HEK293 (cell line): Measurements from ENCODE around the gene ARHGAP10.

Experiments
- CTCF ChIA-PET: fragments of 350-600 bp; formaldehyde crosslinking; extraction: SDS; loops from one replicate; lab custom pipeline; 2021; ENCODE audit warnings: antibody characterized with exemption; lab: Yijun Ruan, JAX
- POLR2A ChIA-PET: fragments of 300-600 bp; formaldehyde crosslinking; extraction: SDS; loops from one replicate; lab custom pipeline; 2020; ENCODE audit warnings: antibody characterized with exemption, inconsistent platforms; lab: Yijun Ruan, JAX
- H3K27ac ChIP-seq: fragments of 200-500 bp; sonication (Bioruptor generic); 2 replicates; pipeline ENCODE4 v1.5.1; 2014; ENCODE audit warnings: low read depth, low read length, control low read depth, inconsistent platforms; ENCODE audit errors: extremely low read depth
- H3K36me3 ChIP-seq, 2 experiments: fragments of 200-500 bp in 1 of 2; sonication (Bioruptor generic) in 1 of 2; 1 replicate in 1 of 2; 2 replicates in 1 of 2; pipeline ENCODE4 v1.5.1; 2014 to 2017; ENCODE audit warnings: inconsistent platforms in 2 of 2, low read length in 2 of 2; ENCODE audit not compliant: control insufficient read depth in 2 of 2, insufficient read depth in 1 of 2
- H3K4me1 ChIP-seq: fragments of 200-500 bp; sonication (Bioruptor generic); 2 replicates; pipeline ENCODE4 v1.5.1; 2014; ENCODE audit warnings: mild to moderate bottlenecking, low read length, inconsistent platforms; ENCODE audit not compliant: control insufficient read depth, insufficient read depth
- H3K4me3 ChIP-seq: 2 replicates; pipeline ENCODE4 v1.5.1; 2011; ENCODE audit warnings: low read depth, mild to moderate bottlenecking, control low read depth, low read length, moderate library complexity
- H3K9me3 ChIP-seq: fragments of 200-500 bp; sonication (Bioruptor generic); 2 replicates; pipeline ENCODE4 v1.5.1; 2014; ENCODE audit warnings: low read depth, low read length, inconsistent platforms; ENCODE audit not compliant: control insufficient read depth, insufficient read depth
- KLF1 ChIP-seq: fragments of 450-650 bp; formaldehyde crosslinking; IDR thresholded peaks from 2 replicates; pipeline ENCODE4 v1.5.1; 2016; ENCODE audit warnings: missing biosample characterization, missing genetic modification characterization
- OSR2 ChIP-seq: fragments of 450-650 bp; formaldehyde crosslinking; IDR thresholded peaks from 2 replicates; pipeline ENCODE4 v1.5.1; 2016; ENCODE audit warnings: missing biosample characterization, missing genetic modification characterization
- SALL2 ChIP-seq: fragments of 450-650 bp; formaldehyde crosslinking; IDR thresholded peaks from 2 replicates; pipeline ENCODE4 v1.5.0; 2017; ENCODE audit warnings: missing biosample characterization, mild to moderate bottlenecking, missing genetic modification characterization, borderline replicate concordance
- ZIC2 ChIP-seq: fragments of 450-650 bp; formaldehyde crosslinking; IDR thresholded peaks from 2 replicates; pipeline ENCODE4 v1.5.1; 2016; ENCODE audit warnings: missing biosample characterization, missing genetic modification characterization
- ZNF10 ChIP-seq: fragments of 450-650 bp; formaldehyde crosslinking; IDR thresholded peaks from 2 replicates; pipeline ENCODE4 v1.5.1; 2017; ENCODE audit warnings: missing biosample characterization, missing genetic modification characterization
- ZNF132 ChIP-seq: fragments of 450-650 bp; formaldehyde crosslinking; IDR thresholded peaks from 2 replicates; pipeline ENCODE4 v1.5.1; 2017; ENCODE audit warnings: missing biosample characterization, missing genetic modification characterization, borderline replicate concordance
- ZNF138 ChIP-seq: fragments of 450-650 bp; formaldehyde crosslinking; IDR thresholded peaks from 2 replicates; pipeline ENCODE4 v1.5.1; 2016; ENCODE audit warnings: missing biosample characterization, missing genetic modification characterization, borderline replicate concordance
- ZNF2 ChIP-seq: fragments of 450-650 bp; formaldehyde crosslinking; IDR thresholded peaks from 2 replicates; pipeline ENCODE4 v1.5.1; 2016; ENCODE audit warnings: missing biosample characterization, missing genetic modification characterization
- ZNF221 ChIP-seq: fragments of 450-650 bp; formaldehyde crosslinking; IDR thresholded peaks from 2 replicates; pipeline ENCODE4 v1.5.1; 2017; ENCODE audit warnings: missing biosample characterization, missing genetic modification characterization, borderline replicate concordance
- ZNF248 ChIP-seq: fragments of 450-650 bp; formaldehyde crosslinking; IDR thresholded peaks from 2 replicates; pipeline ENCODE4 v1.5.1; 2017; ENCODE audit warnings: missing biosample characterization, missing genetic modification characterization
- ZNF37A ChIP-seq: fragments of 450-650 bp; IDR thresholded peaks from 2 replicates; pipeline ENCODE4 v1.5.1; 2018; ENCODE audit warnings: missing biosample characterization, missing genetic modification characterization
- ZNF530 ChIP-seq: fragments of 450-650 bp; formaldehyde crosslinking; IDR thresholded peaks from 2 replicates; pipeline ENCODE4 v1.5.1; 2016; ENCODE audit warnings: low read depth, missing biosample characterization, missing genetic modification characterization
- ZNF544 ChIP-seq: fragments of 450-650 bp; formaldehyde crosslinking; IDR thresholded peaks from 2 replicates; pipeline ENCODE4 v1.5.0; 2017; ENCODE audit warnings: missing biosample characterization, missing genetic modification characterization
- ZNF571 ChIP-seq: fragments of 450-650 bp; formaldehyde crosslinking; IDR thresholded peaks from 2 replicates; pipeline ENCODE4 v1.5.0; 2017; ENCODE audit warnings: missing biosample characterization, missing genetic modification characterization
- ZNF585B ChIP-seq: fragments of 450-650 bp; formaldehyde crosslinking; IDR thresholded peaks from 2 replicates; pipeline ENCODE4 v1.5.1; 2016; ENCODE audit warnings: missing biosample characterization, missing genetic modification characterization
- ZNF629 ChIP-seq: fragments of 450-650 bp; formaldehyde crosslinking; IDR thresholded peaks from 2 replicates; pipeline ENCODE4 v1.5.1; 2017; ENCODE audit warnings: missing biosample characterization, missing genetic modification characterization
- ZNF707 ChIP-seq: fragments of 450-650 bp; formaldehyde crosslinking; IDR thresholded peaks from 2 replicates; pipeline ENCODE4 v1.5.1; 2016; ENCODE audit warnings: missing biosample characterization, missing genetic modification characterization
- ZNF768 ChIP-seq: fragments of 450-650 bp; formaldehyde crosslinking; IDR thresholded peaks from 2 replicates; pipeline ENCODE4 v1.5.1; 2018; ENCODE audit warnings: missing biosample characterization, mild to moderate bottlenecking, missing genetic modification characterization
- ZXDB ChIP-seq: fragments of 450-650 bp; formaldehyde crosslinking; IDR thresholded peaks from 2 replicates; pipeline ENCODE4 v1.5.1; 2016; ENCODE audit warnings: missing biosample characterization, missing genetic modification characterization
- TF ChIP-seq, protein P1 (sequence below): fragments of 450-650 bp; formaldehyde crosslinking; IDR thresholded peaks from 2 replicates; pipeline ENCODE4 v1.5.1; 2016; ENCODE audit warnings: missing biosample characterization, missing genetic modification characterization, low read depth
- TF ChIP-seq, protein P2 (sequence below): fragments of 450-650 bp; IDR thresholded peaks from 2 replicates; pipeline ENCODE4 v1.5.1; 2018; ENCODE audit warnings: missing biosample characterization, mild to moderate bottlenecking, missing genetic modification characterization
- TF ChIP-seq, protein P3 (sequence below): fragments of 450-650 bp; formaldehyde crosslinking; IDR thresholded peaks from 2 replicates; pipeline ENCODE4 v1.5.1; 2016; ENCODE audit warnings: missing biosample characterization, missing genetic modification characterization
- TF ChIP-seq, protein P4 (sequence below): fragments of 450-650 bp; formaldehyde crosslinking; IDR thresholded peaks from 2 replicates; pipeline ENCODE4 v1.5.1; 2016; ENCODE audit warnings: missing biosample characterization, missing genetic modification characterization, borderline replicate concordance

ARHGAP10 gene

DNA sequence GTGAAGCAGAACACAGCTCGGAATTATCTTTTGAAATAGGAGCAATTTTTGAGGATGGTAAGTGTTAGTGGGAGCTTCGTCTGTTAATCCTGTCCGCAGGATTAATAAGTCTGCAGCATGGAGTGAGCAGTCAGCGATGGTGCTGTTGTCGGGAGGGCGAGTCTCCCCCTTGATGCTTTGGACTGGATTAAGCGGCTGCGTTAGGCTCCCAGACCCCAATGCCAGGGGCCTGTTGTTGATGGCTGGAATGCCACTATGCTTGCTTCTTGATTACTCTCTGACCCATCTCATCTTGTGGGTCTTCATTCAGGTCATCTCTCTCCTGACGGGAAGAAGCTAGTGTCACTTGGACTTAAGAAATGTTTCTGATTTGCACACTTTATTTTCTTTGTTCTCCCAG lies 332.6 kb downstream of the ARHGAP10 start (continued):
- TF ChIP-seq, protein P1, sequence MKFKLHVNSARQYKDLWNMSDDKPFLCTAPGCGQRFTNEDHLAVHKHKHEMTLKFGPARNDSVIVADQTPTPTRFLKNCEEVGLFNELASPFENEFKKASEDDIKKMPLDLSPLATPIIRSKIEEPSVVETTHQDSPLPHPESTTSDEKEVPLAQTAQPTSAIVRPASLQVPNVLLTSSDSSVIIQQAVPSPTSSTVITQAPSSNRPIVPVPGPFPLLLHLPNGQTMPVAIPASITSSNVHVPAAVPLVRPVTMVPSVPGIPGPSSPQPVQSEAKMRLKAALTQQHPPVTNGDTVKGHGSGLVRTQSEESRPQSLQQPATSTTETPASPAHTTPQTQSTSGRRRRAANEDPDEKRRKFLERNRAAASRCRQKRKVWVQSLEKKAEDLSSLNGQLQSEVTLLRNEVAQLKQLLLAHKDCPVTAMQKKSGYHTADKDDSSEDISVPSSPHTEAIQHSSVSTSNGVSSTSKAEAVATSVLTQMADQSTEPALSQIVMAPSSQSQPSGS (tag by site-specific recombination) = no peak
- TF ChIP-seq, protein P2, sequence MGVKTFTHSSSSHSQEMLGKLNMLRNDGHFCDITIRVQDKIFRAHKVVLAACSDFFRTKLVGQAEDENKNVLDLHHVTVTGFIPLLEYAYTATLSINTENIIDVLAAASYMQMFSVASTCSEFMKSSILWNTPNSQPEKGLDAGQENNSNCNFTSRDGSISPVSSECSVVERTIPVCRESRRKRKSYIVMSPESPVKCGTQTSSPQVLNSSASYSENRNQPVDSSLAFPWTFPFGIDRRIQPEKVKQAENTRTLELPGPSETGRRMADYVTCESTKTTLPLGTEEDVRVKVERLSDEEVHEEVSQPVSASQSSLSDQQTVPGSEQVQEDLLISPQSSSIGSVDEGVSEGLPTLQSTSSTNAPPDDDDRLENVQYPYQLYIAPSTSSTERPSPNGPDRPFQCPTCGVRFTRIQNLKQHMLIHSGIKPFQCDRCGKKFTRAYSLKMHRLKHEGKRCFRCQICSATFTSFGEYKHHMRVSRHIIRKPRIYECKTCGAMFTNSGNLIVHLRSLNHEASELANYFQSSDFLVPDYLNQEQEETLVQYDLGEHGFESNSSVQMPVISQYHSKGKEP (tag by site-specific recombination) = no peak
- TF ChIP-seq OSR2 (tag by site-specific recombination) (no peak), ZNF37A (no peak), ZNF221 (tag by site-specific recombination) (no peak), ZNF248 (no peak)

DNA sequence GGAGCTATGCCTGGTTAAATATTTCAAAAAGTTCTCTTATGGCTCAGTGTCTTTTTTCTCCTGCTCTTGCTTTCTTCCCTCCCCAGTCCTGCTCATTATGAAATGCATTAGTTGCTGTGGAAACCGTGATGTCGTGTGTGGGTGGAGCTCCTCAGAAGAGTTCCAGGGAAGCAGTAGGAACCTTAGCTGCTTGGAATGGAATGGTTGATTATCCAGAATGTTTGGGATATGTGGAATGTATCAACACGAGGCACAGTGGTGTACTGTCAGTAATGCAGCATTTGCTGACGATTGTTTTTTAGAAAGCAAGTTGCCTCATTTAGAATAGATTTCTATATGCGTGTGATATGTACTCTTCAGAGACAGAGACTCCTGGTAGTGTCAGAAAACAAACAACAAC lies 333.2 kb downstream of the ARHGAP10 start:
- no peak overlapping the region for H3K4me3 ChIP-seq
- H3K36me3 ChIP-seq = peaks cover 0 to 6% of the 10 kb centered on the region in 2 experiments; a peak in 1 of 3 replicates
- no peaks in the 10 kb centered on the region for H3K9me3 ChIP-seq
- H3K27ac ChIP-seq = no peak overlapping the region
- peaks cover 19% of the 10 kb centered on the region for H3K4me1 ChIP-seq
- CTCF ChIA-PET = interaction anchor here (0.6 kb wide), 1 partner anchor 129 kb away, joined by 3 read pairs; no protein-coding TSS in a partner anchor
- POLR2A ChIA-PET = no interaction called here
- TF ChIP-seq ZXDB (no peak), ZNF768 (no peak), ZNF707 (tag by site-specific recombination) (no peak), ZNF530 (tag by site-specific recombination) (no peak), ZNF2 (tag by site-specific recombination) (no peak), ZNF571 (tag by site-specific recombination) (no peak), ZNF138 (no peak), ZNF132 (tag by site-specific recombination) (no peak)
- TF ChIP-seq, protein P3, sequence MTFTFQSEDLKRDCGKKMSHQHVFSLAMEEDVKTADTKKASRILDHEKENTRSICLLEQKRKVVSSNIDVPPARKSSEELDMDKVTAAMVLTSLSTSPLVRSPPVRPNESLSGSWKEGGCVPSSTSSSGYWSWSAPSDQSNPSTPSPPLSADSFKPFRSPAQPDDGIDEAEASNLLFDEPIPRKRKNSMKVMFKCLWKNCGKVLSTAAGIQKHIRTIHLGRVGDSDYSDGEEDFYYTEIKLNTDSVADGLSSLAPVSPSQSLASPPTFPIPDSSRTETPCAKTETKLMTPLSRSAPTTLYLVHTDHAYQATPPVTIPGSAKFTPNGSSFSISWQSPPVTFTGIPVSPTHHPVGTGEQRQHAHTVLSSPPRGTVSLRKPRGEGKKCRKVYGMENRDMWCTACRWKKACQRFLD = no peak
- TF ChIP-seq, protein P4, sequence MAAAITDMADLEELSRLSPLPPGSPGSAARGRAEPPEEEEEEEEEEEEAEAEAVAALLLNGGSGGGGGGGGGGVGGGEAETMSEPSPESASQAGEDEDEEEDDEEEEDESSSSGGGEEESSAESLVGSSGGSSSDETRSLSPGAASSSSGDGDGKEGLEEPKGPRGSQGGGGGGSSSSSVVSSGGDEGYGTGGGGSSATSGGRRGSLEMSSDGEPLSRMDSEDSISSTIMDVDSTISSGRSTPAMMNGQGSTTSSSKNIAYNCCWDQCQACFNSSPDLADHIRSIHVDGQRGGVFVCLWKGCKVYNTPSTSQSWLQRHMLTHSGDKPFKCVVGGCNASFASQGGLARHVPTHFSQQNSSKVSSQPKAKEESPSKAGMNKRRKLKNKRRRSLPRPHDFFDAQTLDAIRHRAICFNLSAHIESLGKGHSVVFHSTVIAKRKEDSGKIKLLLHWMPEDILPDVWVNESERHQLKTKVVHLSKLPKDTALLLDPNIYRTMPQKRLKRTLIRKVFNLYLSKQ = no peak

DNA sequence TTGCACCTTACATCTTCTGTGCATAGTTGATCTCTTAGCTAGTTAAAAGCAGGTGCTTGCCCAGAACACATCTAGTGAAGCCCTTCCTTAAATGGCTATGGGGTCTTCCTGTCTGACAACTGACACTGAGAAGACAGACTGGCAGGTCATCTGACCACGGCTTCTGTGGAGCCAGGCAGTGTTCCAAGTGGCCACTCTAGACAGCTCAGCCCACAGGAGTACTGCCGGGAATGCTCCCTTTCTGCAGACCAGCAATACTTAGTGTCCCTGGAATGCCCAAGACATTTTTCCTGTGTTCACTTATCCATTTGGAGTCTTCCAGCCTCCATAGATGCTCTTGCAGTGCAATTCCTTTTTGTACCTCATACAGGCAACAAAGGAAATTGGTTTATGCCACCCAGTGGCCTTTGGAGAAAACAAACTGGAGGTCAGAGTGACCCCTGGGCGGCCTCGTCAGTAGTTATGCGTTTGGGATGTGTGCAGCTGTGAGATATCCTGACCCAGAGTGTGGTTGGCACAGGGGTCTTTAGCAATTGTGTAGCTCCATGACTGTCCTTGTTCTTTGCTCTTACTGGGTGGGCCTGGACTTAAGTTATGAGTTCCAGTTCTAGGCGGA lies 335.5 kb downstream of the ARHGAP10 start:
- ChIA-PET POLR2A (no interaction called here), CTCF (no interaction called here)
- Histone ChIP-seq H3K36me3 (peaks cover 0 to 6% of the 10 kb centered on the region in 2 experiments; a peak in 1 of 3 replicates), H3K9me3 (no peaks in the 10 kb centered on the region), H3K27ac (no peak overlapping the region), H3K4me3 (no peak overlapping the region), H3K4me1 (peaks cover 3% of the 10 kb centered on the region)
- TF ChIP-seq ZIC2 = no peak
- TF ChIP-seq SALL2 (tag by site-specific recombination) = no peak
- no peak for TF ChIP-seq ZNF544 (tag by site-specific recombination)
- no peak for TF ChIP-seq ZNF629 (tag by site-specific recombination)
- no peak for TF ChIP-seq KLF1 (tag by site-specific recombination)
- no peak for TF ChIP-seq ZNF10 (tag by site-specific recombination)
- no peak for TF ChIP-seq ZNF585B
